Epithelial cell of prostate (primary cell): ENCODE results near the gene ZNF559.

Experiments used
- DNase-seq: peaks from one replicate; pipeline ENCODE4 v3.0.0-alpha.2; 2011; ENCODE audit warnings: low read depth, low spot score
- H3K27ac ChIP-seq: fragments of 450-650 bp; 2 replicates; pipeline ENCODE4 v1.5.1; 2017; ENCODE audit warnings: mild to moderate bottlenecking

Gene ZNF559

DNA sequence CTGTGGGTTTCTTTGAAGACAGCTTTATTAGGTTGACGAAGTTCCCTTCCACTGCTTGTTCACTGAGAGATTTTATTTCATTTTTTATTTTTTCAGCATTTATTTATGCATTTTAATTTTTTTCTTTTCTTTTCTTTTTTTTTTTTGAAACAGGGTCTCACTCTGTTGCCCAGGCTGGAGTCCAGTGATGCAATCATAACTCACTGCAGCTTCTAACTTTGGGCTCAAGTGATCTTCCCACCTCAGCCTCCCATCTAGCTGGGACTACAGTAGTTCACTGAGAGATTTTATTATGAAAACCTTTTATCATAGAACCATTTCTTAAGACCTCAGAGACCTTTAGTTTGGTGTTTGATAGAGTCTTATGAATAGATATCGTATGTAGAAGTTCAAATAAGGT lies 28.5 kb downstream of the ZNF559 start:
- DNase-seq, result no peak
- no peak overlapping the region for H3K27ac ChIP-seq

DNA sequence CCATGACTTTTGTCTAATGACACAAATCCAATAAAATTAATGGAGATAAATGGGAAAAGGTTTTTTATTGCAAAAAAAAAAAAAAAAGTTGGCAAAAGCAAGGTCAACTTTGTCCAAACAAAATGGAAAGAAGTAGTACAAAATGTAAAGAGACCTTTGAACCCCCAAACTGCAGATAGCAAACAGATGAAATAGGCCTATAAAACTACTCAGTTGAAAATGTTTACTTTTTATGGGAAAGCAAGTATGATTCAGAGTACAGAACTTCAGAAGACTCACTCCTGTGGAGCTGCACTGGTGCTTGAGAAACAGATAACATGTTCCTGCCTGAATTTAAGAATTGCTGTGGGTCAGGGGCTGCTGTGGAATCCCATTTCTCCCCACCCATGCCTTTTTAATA lies 29.0 kb downstream of the ZNF559 start:
- no peak overlapping the region for H3K27ac ChIP-seq

DNA sequence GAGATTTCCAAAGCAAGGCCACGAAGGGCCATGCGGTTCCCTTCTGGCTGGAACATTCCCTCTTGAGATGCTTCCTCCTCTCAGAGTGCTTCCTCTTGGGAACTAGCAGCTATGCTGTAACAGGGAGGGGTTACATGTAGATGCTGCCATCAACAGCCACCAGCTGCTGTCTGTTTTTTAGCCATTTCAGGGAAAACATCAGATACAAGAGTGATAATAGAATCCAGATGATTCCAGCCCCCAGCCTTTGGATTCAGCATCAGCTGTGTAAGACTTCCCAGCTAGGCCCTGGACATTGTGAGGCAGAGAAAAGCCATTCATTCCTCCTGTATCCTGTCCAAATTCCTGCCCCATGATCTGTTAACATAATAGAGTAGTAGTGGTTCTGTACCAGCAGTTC lies 30.7 kb downstream of the ZNF559 start:
- H3K27ac ChIP-seq, result no peak overlapping the region

More for the DNA sequence above, 29.0 kb downstream of the ZNF559 start:
- DNase-seq, result no peak

GRCh38 chr19:9362905-9363304 lies 38.9 kb downstream of the ZNF559 start, which contains the start of gene ZNF177:
TSS of gene ZNF177 (plus strand) at chr19:9363013. CDS start at chr19:9378312, 15,299 bp downstream.
- no peak for DNase-seq

More for the DNA sequence above, 30.7 kb downstream of the ZNF559 start:
- DNase-seq, result no peak

GRCh38 chr19:9370738-9371619 lies 47.0 kb downstream of the ZNF559 start:
- H3K27ac ChIP-seq, result no peak overlapping the region
- DNase-seq, result no peak

More at GRCh38 chr19:9362905-9363304, 38.9 kb downstream of the ZNF559 start, which contains the start of gene ZNF177:
- no peak within 1 kb of the TSS for H3K27ac ChIP-seq

DNA sequence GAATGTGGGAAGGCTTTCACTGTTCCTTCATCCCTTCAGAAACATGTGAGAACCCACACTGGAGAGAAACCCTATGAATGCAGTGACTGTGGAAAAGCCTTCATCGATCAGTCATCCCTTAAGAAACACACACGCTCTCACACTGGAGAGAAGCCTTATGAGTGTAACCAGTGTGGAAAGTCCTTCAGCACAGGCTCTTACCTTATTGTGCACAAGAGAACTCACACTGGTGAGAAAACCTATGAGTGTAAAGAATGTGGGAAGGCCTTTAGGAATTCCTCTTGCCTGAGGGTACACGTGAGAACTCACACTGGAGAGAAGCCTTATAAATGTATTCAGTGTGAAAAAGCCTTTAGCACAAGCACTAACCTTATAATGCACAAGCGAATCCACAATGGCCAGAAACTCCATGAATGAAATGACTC lies 57.4 kb downstream of the ZNF559 start:
- H3K27ac ChIP-seq, result no peak overlapping the region
- no peak for DNase-seq
